ENCODE results near the gene MYO7B. TPM values are rescaled to one million over a fixed set of nuclear protein-coding genes. Genes with fewer than 3 reads are reported as not detected.

MYO7B gene
- total RNA-seq, 1 donor from 2014 or later = 0.07 TPM

DNA sequence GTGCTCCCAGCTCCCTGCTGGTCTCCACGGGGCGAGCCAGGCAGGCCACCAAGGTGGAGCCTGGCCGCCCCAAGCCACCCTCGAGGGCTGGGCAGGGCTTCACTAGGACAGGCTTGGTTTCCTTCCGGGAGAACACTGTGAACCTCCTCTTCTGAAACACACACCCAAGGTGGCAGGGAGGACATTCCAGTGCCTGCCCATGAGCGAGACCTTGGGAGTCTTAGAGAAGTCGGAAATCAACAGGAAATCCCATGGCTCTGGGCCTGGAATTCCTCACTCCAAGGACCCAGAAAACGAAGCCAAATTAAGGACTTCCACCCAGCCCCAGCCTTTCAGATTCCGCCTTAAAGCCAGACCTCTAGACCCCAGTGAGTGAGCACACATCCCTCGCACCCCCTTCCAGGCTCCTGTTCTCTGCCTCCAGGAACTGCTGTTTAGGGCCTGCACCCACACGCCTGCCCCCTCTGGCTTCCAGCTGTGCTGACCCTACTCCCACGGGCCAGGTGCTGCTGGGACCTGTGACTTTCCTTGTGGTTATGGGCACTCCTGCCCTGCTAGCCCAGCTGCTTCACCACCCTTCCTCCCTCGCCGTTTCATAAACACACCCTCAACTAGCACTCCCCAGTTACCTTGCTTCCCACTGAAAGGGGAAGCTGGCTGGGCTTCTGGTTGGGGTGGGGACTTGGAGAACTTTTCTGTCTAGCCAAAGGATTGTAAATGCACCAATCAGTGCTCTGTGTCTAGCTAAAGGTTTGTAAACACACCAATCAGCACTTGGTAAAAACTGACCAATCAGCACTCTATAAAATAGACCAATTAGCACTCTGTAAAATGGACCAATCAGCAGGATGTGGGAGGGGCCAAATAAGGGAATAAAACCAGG is 124.2 kb downstream of the MYO7B start:
- intact Hi-C loops (cut with micrococcal nuclease) = no loop called here
- Mint-ChIP-seq H3K4me3 (no peak overlapping the region), H3K27me3 (peaks cover 18% of the 10 kb centered on the region), H3K36me3 (ENCODE audit: low read depth) (no peaks in the 10 kb centered on the region), H3K27ac (no peak overlapping the region), H3K9me3 (no peaks in the 10 kb centered on the region), H3K4me1 (no peaks in the 10 kb centered on the region)
- DNase-seq = no peak

DNA sequence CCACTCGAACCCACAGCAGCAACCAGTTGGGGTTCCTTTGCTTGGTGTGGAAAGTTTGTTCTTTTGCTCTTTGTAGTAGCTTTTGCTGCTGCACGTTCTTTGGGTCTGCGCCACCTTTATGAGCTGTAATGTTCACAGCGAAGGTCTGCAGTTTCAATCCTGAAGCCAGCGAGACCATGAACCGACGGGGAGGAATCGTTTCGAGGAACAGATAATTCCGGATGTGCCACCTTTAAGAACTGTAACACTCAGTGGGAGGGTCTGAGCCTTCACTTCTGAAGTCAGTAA is 124.8 kb downstream of the MYO7B start:
- no peaks in the 10 kb centered on the region for H3K9me3 Mint-ChIP-seq
- intact Hi-C loops (cut with micrococcal nuclease) = no loop called here

DNA sequence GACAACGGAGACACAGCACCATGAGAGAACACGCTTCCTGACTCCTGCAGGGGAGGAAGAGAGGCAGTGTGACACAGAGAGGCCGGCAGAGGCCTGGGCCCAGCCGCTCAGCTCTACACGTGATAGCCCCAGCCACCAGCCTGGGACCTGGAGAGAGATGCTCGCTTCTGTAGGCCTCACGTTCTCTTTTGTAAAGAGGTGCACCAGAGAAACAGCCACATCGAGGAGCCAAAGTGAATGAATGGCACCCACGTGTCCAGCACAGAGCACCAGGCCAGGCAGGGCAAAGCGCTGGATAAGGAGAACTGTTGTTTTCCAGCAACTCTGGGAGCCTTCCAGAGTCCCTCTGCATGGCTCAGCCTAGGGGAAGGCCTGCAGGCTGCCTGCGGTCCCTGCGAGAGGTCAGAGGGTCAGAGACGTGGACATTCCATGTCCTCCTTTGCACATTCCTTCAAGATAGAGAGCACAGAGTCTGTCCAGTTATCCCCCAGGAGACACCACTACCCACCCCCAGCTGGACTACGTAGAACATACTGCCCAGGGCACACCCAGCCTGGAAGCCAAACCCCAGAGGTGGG is 125.7 kb downstream of the MYO7B start:
- no peak overlapping the region for H3K4me3 Mint-ChIP-seq
- intact Hi-C loops (cut with micrococcal nuclease) = no loop called here
- no peak overlapping the region for H3K27ac Mint-ChIP-seq
- DNase-seq = no peak
- H3K4me1 Mint-ChIP-seq = no peaks in the 10 kb centered on the region
- H3K27me3 Mint-ChIP-seq = peaks cover 33% of the 10 kb centered on the region
- H3K36me3 Mint-ChIP-seq (ENCODE audit: low read depth) = no peaks in the 10 kb centered on the region
- H3K9me3 Mint-ChIP-seq = no peaks in the 10 kb centered on the region

More for the DNA sequence above, 124.8 kb downstream of the MYO7B start:
- Mint-ChIP-seq H3K27ac (no peak overlapping the region), H3K4me1 (no peaks in the 10 kb centered on the region), H3K36me3 (ENCODE audit: low read depth) (no peaks in the 10 kb centered on the region), H3K4me3 (no peak overlapping the region), H3K27me3 (peaks cover 24% of the 10 kb centered on the region)
- no peak for DNase-seq

DNA sequence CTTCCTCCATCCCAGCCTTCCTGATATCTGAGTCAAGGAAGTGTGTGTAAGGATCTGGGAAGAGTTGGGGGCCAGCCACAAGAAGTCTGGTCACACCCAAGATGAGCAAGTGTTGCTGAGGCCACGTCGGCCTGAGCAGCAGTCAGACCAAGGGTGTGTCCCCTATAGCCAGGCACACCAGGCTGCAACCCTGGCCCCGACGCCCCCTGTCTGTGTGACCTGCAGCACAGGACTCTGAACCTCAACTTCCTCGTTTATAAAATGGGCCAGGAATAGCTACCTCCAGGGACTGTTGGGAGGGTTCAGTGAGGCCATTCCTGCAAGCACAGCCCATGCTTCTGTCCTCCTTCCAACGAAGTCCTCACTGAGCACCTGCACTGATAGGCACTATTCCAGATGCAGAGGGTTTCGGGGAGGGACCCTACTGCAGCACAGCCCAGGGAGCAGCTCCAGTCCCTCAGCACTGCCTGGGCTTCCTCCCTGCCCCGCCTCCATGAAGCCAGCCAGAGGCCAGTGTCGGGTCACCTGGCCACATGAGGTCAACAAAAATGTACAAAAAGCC is 126.5 kb downstream of the MYO7B start:
- H3K4me3 Mint-ChIP-seq = no peak overlapping the region
- DNase-seq = no peak
- H3K36me3 Mint-ChIP-seq (ENCODE audit: low read depth) = no peaks in the 10 kb centered on the region
- H3K4me1 Mint-ChIP-seq = no peaks in the 10 kb centered on the region
- H3K9me3 Mint-ChIP-seq = no peaks in the 10 kb centered on the region
- H3K27me3 Mint-ChIP-seq = peaks cover 41% of the 10 kb centered on the region
- intact Hi-C loops (cut with micrococcal nuclease) = no loop called here
- H3K27ac Mint-ChIP-seq = no peak overlapping the region

DNA sequence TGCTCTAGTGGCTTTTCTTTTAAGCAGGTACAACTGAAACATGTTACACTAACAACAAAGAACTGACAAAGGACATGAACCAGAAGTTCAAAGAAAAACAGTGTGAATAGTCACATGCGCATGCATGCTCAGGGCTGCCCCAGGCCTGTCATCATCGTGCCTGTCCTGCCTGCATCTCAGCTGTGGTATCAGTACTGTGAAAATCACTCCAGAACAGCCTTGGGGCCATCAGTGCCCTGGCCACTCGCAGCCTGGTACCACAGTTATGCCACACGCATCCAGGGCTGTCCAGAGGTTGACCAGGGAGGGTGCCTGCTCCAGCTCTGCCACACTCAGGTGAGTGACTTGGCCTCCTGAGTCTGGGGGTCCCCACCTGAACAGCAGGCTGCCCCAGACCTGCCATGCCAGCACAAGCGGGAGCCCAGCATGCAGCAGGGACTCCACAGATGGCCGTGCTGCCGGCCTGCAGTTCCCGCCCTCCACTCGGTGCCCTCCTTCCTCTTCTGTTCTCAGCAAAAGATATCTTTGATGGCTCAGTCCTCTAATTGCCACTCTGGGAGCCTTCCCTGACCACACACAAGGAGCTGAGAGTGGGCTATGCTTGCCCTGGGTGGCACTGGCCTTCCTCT is 127.6 kb downstream of the MYO7B start:
- DNase-seq = no peak
- Mint-ChIP-seq H3K27ac (no peak overlapping the region), H3K4me3 (no peak overlapping the region), H3K9me3 (peaks cover 3% of the 10 kb centered on the region), H3K36me3 (ENCODE audit: low read depth) (no peaks in the 10 kb centered on the region), H3K27me3 (peaks cover 46% of the 10 kb centered on the region), H3K4me1 (no peaks in the 10 kb centered on the region)
- intact Hi-C loops (cut with micrococcal nuclease) = no loop called here

DNA sequence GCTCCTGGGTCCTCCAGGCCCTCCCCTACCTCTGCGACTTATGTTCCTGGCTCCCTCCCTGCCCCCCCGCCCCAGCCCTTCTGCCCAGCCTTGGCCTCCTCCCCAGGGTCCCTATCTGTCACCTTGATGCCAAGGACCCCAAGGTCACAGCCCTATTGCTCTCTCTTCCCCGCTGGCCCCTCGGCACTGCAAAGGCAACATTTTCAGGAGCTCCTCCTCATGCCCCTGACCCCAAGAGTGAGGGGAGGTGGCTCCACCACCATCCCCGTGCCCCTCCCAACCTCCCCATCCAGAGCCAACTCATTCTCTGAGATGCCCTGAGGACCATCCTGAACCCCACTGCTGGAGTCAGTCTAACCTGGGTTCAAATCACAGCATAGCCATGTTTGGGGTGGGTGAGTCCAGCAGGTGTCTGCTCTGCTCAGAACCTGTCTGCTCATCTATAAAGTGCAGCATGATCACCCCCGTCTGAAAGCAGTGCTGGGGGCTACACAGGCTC is 128.1 kb downstream of the MYO7B start:
- Mint-ChIP-seq H3K27me3 (peaks cover 46% of the 10 kb centered on the region), H3K27ac (no peak overlapping the region), H3K36me3 (ENCODE audit: low read depth) (no peaks in the 10 kb centered on the region), H3K4me1 (no peaks in the 10 kb centered on the region), H3K4me3 (no peak overlapping the region), H3K9me3 (peaks cover 3% of the 10 kb centered on the region)
- no peak for DNase-seq
- intact Hi-C loops (cut with micrococcal nuclease) = no loop called here

DNA sequence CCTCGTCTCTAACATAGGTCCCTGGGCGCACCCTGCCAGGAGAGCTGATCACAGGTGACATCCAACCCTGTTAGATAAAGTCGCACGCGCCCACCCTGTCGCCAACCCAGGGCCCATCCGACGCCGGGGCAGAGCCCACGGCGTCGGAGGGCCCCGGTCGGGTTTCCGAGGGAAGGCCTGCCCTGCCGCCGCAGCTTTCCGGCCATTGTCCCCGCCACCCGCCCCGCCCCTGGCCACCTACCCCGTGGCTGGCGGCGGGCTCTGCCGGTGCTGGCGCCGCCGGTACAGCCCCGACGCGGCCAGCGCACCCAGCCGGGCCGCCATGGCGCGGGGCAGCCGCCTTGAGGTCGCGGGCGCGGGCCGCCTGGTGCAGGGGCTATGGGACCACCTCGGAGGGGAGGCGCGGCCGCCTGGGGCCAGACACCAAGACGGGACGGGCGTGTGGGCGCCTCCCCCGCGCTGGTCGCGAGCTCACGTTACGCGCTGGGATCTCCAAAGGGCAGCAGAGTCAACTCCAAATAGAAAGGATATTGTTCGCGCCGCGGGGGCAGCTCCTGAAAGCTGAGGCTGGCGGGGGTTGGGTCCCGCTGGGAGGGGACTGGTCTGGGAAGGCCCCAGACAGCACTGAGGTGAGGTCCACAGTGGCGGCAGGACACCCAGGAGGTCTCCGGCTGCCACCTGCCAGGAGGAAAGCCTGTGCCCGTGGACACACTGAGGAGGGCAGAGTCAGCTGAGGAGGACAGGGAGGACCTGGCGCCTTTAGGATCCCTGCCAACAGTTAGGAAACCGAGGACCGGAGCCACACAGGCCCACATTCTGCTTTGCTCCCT is 128.8 kb downstream of the MYO7B start:
- Mint-ChIP-seq H3K4me3 (no peak overlapping the region), H3K9me3 (peaks cover 3% of the 10 kb centered on the region), H3K36me3 (ENCODE audit: low read depth) (no peaks in the 10 kb centered on the region), H3K4me1 (no peaks in the 10 kb centered on the region), H3K27ac (no peak overlapping the region), H3K27me3 (peaks cover 51% of the 10 kb centered on the region)
- DNase-seq = no peak
- intact Hi-C loops (cut with micrococcal nuclease) = no loop called here

DNA sequence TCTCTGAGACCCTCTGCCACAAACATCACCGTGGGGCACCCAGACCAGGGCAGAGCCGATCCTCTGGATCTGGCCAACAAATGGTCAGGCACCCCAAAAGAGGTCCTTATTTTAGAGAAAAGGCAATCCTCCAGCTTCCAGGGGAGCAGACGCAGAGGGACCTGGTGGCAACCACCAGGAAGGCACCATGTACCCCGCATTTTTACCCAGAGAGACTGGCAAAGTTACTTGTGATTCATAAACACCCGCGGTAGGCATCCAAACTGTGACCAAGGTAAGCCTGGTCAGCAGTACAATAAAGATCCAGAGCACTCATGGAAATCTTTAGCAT is 129.4 kb downstream of the MYO7B start:
- H3K27ac Mint-ChIP-seq = no peak overlapping the region
- H3K9me3 Mint-ChIP-seq = peaks cover 3% of the 10 kb centered on the region
- H3K4me3 Mint-ChIP-seq = no peak overlapping the region
- no peaks in the 10 kb centered on the region for H3K36me3 Mint-ChIP-seq (ENCODE audit: low read depth)
- intact Hi-C loops (cut with micrococcal nuclease) = no loop called here
- H3K4me1 Mint-ChIP-seq = no peaks in the 10 kb centered on the region
- H3K27me3 Mint-ChIP-seq = peaks cover 54% of the 10 kb centered on the region
- DNase-seq = no peak

DNA sequence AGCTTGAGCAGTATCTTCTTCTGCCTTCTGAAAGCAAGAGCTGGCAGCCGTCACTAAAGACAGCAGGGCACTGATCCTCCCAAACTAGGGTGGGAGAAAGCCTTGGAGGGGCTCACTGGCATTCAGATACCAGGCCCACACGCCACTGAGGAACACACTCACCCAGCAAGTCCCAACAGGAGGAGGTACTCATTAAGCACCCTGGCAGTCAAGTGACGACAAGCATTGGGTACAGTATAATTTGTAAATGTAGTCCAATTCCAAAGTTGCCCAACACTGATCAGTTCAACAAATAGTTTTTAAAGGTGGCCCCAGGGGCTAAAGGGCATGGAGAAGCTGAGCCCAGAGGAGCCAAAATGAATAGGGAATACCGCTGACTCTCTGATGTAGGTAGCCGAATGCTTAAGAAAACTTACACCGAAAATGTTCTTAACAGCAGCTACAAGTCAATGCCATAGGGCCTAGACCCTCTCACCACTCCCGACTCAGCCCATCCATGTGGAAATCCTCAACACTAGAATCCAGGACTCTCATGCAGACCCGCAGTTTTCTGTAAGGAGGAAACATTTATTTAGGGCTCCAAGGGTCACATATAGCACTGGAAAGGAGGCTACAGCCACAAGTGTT is 129.9 kb downstream of the MYO7B start:
- intact Hi-C loops (cut with micrococcal nuclease) = no loop called here
- H3K9me3 Mint-ChIP-seq = peaks cover 3% of the 10 kb centered on the region

DNA sequence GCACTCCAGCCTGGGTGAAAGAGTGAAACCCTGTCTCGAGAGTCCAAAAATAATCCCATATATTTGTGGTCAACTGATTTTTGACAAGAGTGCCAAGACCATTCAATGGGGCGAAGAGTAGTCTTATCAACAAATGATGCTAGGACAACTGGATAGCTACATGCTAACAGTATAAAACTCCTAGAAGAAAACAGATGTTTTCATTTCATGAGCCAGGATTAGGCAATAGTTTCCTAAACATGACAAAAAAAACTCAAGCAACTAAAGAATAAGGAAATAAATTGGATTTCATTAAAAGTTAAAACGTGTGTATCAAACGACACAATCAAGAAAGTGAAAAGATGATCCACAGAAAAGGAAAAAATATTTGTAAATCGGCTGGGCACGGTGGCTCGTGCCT is 133.6 kb downstream of the MYO7B start:
- intact Hi-C loops (cut with micrococcal nuclease) = no loop called here
- no peak overlapping the region for H3K4me3 Mint-ChIP-seq
- no peaks in the 10 kb centered on the region for H3K4me1 Mint-ChIP-seq
- DNase-seq = no peak
- peaks cover 3% of the 10 kb centered on the region for H3K9me3 Mint-ChIP-seq
- no peak overlapping the region for H3K27ac Mint-ChIP-seq
- peaks cover 67% of the 10 kb centered on the region for H3K27me3 Mint-ChIP-seq
- H3K36me3 Mint-ChIP-seq (ENCODE audit: low read depth) = no peaks in the 10 kb centered on the region

More for the DNA sequence above, 129.9 kb downstream of the MYO7B start:
- H3K27ac Mint-ChIP-seq = no peak overlapping the region
- no peak for DNase-seq
- H3K4me1 Mint-ChIP-seq = no peaks in the 10 kb centered on the region
- no peak overlapping the region for H3K4me3 Mint-ChIP-seq
- peaks cover 57% of the 10 kb centered on the region for H3K27me3 Mint-ChIP-seq
- no peaks in the 10 kb centered on the region for H3K36me3 Mint-ChIP-seq (ENCODE audit: low read depth)

DNA sequence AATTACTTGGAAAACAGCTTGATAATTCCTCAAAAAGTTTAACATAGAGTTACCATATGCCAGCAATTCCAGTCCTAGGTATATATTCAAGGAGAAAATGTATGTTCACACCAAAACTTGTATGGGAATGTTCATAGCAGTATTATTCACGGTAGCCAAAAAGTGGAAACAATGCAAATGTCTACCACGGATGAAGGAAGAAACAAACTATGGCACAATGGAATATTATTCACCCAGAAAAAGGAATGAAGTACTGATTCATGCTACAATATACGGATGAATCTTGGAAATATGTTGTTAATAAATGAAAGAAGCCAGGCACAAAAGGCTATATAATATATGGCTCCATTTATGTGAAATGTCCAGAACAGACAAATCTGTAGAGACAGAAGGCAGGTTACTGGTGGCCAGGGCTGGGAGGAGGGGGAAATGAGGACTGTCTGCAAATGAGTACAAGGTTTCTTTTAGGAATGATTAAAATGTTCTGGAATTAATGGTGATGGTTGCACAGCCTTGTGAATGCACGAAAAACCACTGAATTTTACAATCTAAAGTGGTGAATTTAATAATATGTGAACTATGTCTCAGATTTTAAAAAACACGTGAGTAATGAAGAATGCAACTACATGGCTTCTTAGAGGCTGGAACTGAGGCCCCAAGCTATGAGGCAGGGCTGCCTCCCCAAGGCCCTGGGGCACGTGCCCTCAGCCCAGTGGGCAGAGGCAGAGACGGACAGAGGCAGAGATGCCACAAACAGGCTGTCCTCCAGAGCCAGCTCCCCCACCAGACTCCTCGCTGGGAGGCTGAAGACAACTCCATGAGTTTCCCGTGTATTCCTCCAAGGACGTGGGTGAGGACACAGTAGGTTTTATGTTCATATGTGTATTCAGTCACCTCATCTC is 134.8 kb downstream of the MYO7B start:
- H3K4me1 Mint-ChIP-seq = peaks cover 4% of the 10 kb centered on the region
- DNase-seq = no peak
- H3K27ac Mint-ChIP-seq = no peak overlapping the region
- H3K27me3 Mint-ChIP-seq = peaks cover 64% of the 10 kb centered on the region
- H3K4me3 Mint-ChIP-seq = no peak overlapping the region
- peaks cover 3% of the 10 kb centered on the region for H3K9me3 Mint-ChIP-seq
- intact Hi-C loops (cut with micrococcal nuclease) = no loop called here
- H3K36me3 Mint-ChIP-seq (ENCODE audit: low read depth) = peaks cover 2% of the 10 kb centered on the region

DNA sequence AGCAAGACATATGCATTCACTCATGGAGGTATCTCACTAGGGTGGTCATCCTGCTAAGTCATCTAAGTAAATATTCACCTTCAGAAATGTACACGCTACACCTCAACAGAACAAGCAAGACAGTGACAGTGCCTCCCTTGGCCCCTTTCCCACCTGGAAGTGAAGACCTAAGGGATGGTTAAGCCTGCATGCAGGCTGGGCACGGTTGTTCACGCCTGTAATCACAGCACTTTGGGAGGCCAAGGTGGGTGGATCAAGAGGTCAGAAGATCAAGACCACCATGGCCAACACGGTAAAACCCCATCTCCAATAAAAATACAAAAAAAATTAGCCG is 135.4 kb downstream of the MYO7B start:
- Mint-ChIP-seq H3K27me3 (peaks cover 62% of the 10 kb centered on the region), H3K36me3 (ENCODE audit: low read depth) (peaks cover 2% of the 10 kb centered on the region), H3K9me3 (peaks cover 3% of the 10 kb centered on the region), H3K4me3 (no peak overlapping the region), H3K4me1 (peaks cover 4% of the 10 kb centered on the region), H3K27ac (no peak overlapping the region)
- intact Hi-C loops (cut with micrococcal nuclease) = no loop called here
- no peak for DNase-seq
